Spleen (tissue), 11 donors: ENCODE measurements around the gene C2orf72. TPM values are rescaled to one million over a fixed set of nuclear protein-coding genes. Genes with fewer than 3 reads are reported as not detected.
"Not testable (repeated sequence)": the region's sequence is repeated elsewhere in the genome, so short reads cannot be mapped to it uniquely, and the experiment has no call there.

Source experiments
- DNase-seq: peaks from one replicate; pipeline ENCODE4 v3.0.0-alpha.2; 2020
- H3K27ac ChIP-seq, 8 donors: fragments of 200-600 bp; sonication (generic) in 7 of 8; 1 replicate in 4 of 8; 2 replicates in 4 of 8; pipeline versions ENCODE4 v1.5.0 to v1.8.0; 2016 to 2021; ENCODE audit warnings: inconsistent platforms in 4 of 8, mild to moderate bottlenecking in 4 of 8, moderate library complexity in 1 of 8
- H3K27me3 ChIP-seq, 7 donors: fragments of 200-600 bp; sonication (generic) in 6 of 7; replicated peaks in 1 of 7; 1 replicate in 4 of 7; 2 replicates in 3 of 7; pipeline versions ENCODE4 v1.5.0 to v1.8.0; 2016 to 2021; ENCODE audit warnings: inconsistent platforms in 3 of 7, mild to moderate bottlenecking in 1 of 7
- H3K36me3 ChIP-seq, 6 donors: fragments of 200-600 bp; sonication (generic) in 5 of 6; 1 replicate in 4 of 6; 2 replicates in 2 of 6; pipeline versions ENCODE4 v1.5.0 to v1.8.0; 2016 to 2021; ENCODE audit warnings: inconsistent platforms in 2 of 6
- H3K4me1 ChIP-seq, 6 donors: fragments of 200-600 bp; sonication (generic) in 5 of 6; 1 replicate in 3 of 6; 2 replicates in 3 of 6; pipeline versions ENCODE4 v1.5.0 to v1.8.0; 2016 to 2021; ENCODE audit warnings: inconsistent platforms in 3 of 6
- H3K4me3 ChIP-seq, 8 donors: fragments of 200-600 bp; sonication (generic) in 7 of 8; 1 replicate in 4 of 8; 2 replicates in 4 of 8; pipeline versions ENCODE4 v1.5.0 to v1.8.0; 2016 to 2021; ENCODE audit warnings: inconsistent platforms in 4 of 8, mild to moderate bottlenecking in 4 of 8, moderate library complexity in 2 of 8
- H3K9me3 ChIP-seq, 8 donors: fragments of 200-600 bp; sonication (generic) in 7 of 8; 1 replicate in 4 of 8; 2 replicates in 4 of 8; pipeline versions ENCODE4 v1.5.0 to v1.8.0; 2016 to 2021; ENCODE audit warnings: inconsistent platforms in 4 of 8
- CTCF ChIP-seq, 11 experiments: fragments of 200-600 bp in 7 of 11; fragments of 450-650 bp in 4 of 11; sonication (generic) in 4 of 11; IDR thresholded peaks in 8 of 11; conservative IDR thresholded peaks in 3 of 11; 1 replicate in 7 of 11; 2 replicates in 4 of 11; pipeline versions ENCODE4 v1.4.0 to v1.8.0; 2016 to 2021; ENCODE audit warnings: antibody characterized with exemption in 11 of 11, inconsistent platforms in 4 of 11, mild to moderate bottlenecking in 1 of 11
- POLR2A ChIP-seq, 3 donors: fragments of 450-650 bp; IDR thresholded peaks; one replicate each; pipeline ENCODE4 v1.5.1; 2017; ENCODE audit warnings: antibody characterized with exemption in 3 of 3, mild to moderate bottlenecking in 1 of 3
- POLR2AphosphoS5 ChIP-seq, 3 donors: sonication (generic); formaldehyde crosslinking; IDR thresholded peaks; one replicate each; pipeline ENCODE4 v1.5.1; 2017; ENCODE audit warnings: antibody characterized with exemption in 3 of 3
- WGBS, 5 donors: extraction: QIAGEN DNeasy Blood & Tissue Kit in 3 of 5; methylation state at CpG; one replicate each; pipeline versions ENCODE4 v1.1.5 to v1.1.7; 2013 to 2018; 5-methylcytosine and 5-hydroxymethylcytosine counted together
- intact Hi-C: fragments of 100-400 bp; cut with DNase I; formaldehyde crosslinking; loops from one replicate; pipeline ENCODE4 v1.15.0; 2023; ENCODE audit warnings: low total_unique reads
- polyA plus RNA-seq, 3 donors: library from polyadenylated mRNA; stranded (reverse); fragments of 200-250 nt; gene quantifications; one replicate each; pipeline ENCODE4 v1.2.1, GENCODE V29; 2013
- total RNA-seq, 7 donors: library from RNA; depleted of rRNA in 3 of 7; stranded (reverse); fragments of >200 nt in 3 of 7; fragmentation: NEBNext Ultra II Directional in 4 of 7; extraction: Animal tissue kit (Norgen Biotek cat#: 25700) in 4 of 7; gene quantifications; one replicate each; pipeline versions ENCODE4 v1.1.0 to v1.2.1, GENCODE V29; 2016 to 2021
- donor health status: healthy with polysubstance abuse.
- donor health status: DM: no; HTN: no; CAD: no; lungs with moderate emphysema.
- donor health status: DM: no; HTN: no; CAD: no.
- donor health status: Bipolar disorder and iron deficiency.
- donor health status: healthy.
- donor health status: DM: no; HTN: no; CAD: no.
- donor health status: DM: yes; HTN: yes; CAD: no.

Gene C2orf72
- total and polyA plus RNA-seq, 10 donors: not detected

DNA sequence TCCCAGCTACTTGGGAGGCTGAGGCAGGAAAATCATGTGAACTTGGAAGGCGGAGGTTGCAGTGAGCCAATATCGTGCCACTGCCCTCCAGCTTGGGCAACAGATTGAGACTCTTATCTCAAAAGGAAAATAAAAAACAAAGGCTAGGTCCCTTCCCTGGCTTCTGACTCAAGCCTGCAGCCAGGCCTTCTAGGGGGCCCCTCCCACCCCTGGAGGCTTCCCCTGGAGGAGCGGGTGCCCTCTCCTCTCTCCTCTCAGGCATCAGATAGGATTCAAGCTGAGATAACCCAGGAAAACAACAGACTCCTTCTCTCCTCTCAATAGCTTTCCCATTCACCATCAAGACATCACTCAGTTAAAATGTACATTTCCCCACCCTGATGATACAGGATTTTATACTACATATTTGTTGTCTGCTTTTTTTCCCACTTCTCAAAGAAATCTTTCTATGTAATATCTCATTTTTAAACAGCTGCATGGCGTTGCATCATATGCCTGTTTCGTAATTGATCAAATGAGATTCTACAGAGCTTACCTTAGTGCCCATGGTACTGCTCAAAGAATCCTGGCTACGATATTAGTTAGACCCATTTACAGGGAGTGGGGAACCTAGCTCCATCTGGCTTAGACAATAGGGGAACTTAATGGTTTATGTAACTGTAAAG is 20.6 kb upstream of the C2orf72 start:
- H3K4me1 ChIP-seq: no peaks in the 10 kb centered on the region
- intact Hi-C loops: no loop called here
- TF ChIP-seq CTCF (IDR thresholded peaks at IDR 0.05 in 8 of 11, conservative IDR thresholded peaks at IDR 0.05 in 3 of 11) (no peak), POLR2A (IDR thresholded peaks at IDR 0.05) (no peak), POLR2AphosphoS5 (IDR thresholded peaks at IDR 0.05) (no peak)
- no peak overlapping the region for H3K27ac ChIP-seq
- 55 to 89% (median 74%) methylated on average over 6 of the region's 6 CpGs for WGBS, 5 donors
- peaks cover 0 to 40% (median 0%) of the 10 kb centered on the region in 7 donors for H3K27me3 ChIP-seq
- no peaks in the 10 kb centered on the region for H3K9me3 ChIP-seq
- H3K36me3 ChIP-seq: no peaks in the 10 kb centered on the region
- no peak overlapping the region for H3K4me3 ChIP-seq
- no peak for DNase-seq

DNA sequence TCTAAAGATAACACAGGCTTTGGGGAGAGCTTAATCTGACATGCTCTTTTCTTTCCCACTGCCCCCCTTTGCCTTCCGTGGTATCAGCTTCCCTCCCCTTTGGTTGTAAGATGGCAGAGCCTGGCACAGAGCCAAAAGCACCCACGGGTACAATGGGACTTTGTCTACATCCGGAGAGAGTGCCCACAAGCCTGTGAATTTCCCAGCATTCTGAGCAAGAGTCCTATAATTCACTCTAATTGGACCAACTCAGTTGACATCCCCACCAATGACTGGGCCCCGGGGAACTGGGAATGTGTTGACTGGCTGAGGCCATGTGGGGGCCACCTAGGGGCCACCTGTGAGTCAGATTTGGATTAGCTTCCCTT is 20.1 kb upstream of the C2orf72 start:
- Histone ChIP-seq H3K27ac (no peak overlapping the region), H3K4me1 (no peaks in the 10 kb centered on the region), H3K27me3 (peaks cover 0 to 39% (median 0%) of the 10 kb centered on the region in 7 donors), H3K4me3 (no peak overlapping the region), H3K9me3 (no peaks in the 10 kb centered on the region), H3K36me3 (no peaks in the 10 kb centered on the region)
- no peak for TF ChIP-seq POLR2AphosphoS5 (IDR thresholded peaks at IDR 0.05)
- WGBS, 5 donors: 27 to 55% (median 46%) methylated on average over 4 of the region's 4 CpGs
- DNase-seq: no peak
- intact Hi-C loops: no loop called here

- WGBS, 5 donors: 87 to 92% (median 90%) methylated on average over 3 of the region's 3 CpGs
Measured at GRCh38 chr2:231018184-231018583, 19.1 kb upstream of the C2orf72 start.

GRCh38 chr2:231025059-231025458 is 12.3 kb upstream of the C2orf72 start:
- H3K27ac ChIP-seq, H3K36me3 ChIP-seq, H3K4me3 ChIP-seq, DNase-seq, intact Hi-C loops, H3K9me3 ChIP-seq, H3K4me1 ChIP-seq: not testable (repeated sequence)
- H3K27me3 ChIP-seq: peaks cover 0 to 29% (median 0%) of the 10 kb centered on the region in 7 donors
- WGBS, 5 donors: 91 to 97% (median 96%) methylated on average over 3 of the region's 3 CpGs

More at GRCh38 chr2:231018184-231018583, 19.1 kb upstream of the C2orf72 start:
- Histone ChIP-seq H3K4me1 (no peaks in the 10 kb centered on the region), H3K27me3 (peaks cover 0 to 33% (median 0%) of the 10 kb centered on the region in 7 donors), H3K36me3 (no peaks in the 10 kb centered on the region), H3K27ac (no peak overlapping the region), H3K4me3 (no peak overlapping the region), H3K9me3 (no peaks in the 10 kb centered on the region)
- intact Hi-C loops: no loop called here
- no peak for DNase-seq
- TF ChIP-seq POLR2AphosphoS5 (IDR thresholded peaks at IDR 0.05): no peak
- TF ChIP-seq POLR2A (IDR thresholded peaks at IDR 0.05): no peak
- no peak for TF ChIP-seq CTCF (IDR thresholded peaks at IDR 0.05 in 8 of 11, conservative IDR thresholded peaks at IDR 0.05 in 3 of 11)

DNA sequence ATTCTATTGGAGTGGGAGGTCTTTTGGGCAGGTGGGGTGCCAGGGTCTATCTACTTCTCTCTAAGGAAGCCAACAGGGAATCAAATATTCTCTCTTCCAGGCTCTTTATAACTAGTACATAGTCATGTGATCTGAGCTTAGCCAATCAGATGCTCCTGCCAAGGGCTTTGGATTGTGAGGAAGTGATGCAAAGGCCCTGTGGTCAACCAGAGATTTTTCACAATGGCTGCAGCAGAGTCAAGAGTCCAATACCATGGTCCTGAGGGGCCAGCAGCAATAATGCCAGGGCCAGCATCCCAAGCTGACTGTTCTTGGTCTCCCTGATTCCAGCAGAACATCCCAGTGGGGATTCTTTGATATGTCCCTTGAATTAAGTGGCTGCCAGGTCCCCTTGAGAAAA is 8.4 kb upstream of the C2orf72 start:
- intact Hi-C loops: no loop called here
- TF ChIP-seq POLR2AphosphoS5 (IDR thresholded peaks at IDR 0.05): no peak
- no peak for TF ChIP-seq CTCF (IDR thresholded peaks at IDR 0.05 in 8 of 11, conservative IDR thresholded peaks at IDR 0.05 in 3 of 11)
- no peak for TF ChIP-seq POLR2A (IDR thresholded peaks at IDR 0.05)
- Histone ChIP-seq H3K36me3 (no peaks in the 10 kb centered on the region), H3K4me1 (no peaks in the 10 kb centered on the region), H3K4me3 (no peak overlapping the region), H3K9me3 (peaks cover 0 to 3% (median 0%) of the 10 kb centered on the region in 8 donors), H3K27me3 (peaks cover 0 to 34% (median 0%) of the 10 kb centered on the region in 7 donors), H3K27ac (no peak overlapping the region)
- no peak for DNase-seq
